ENCODE measurements around the gene SYK. TPM values are rescaled to one million over a fixed set of nuclear protein-coding genes. Genes with fewer than 3 reads are reported as not detected.

Gene SYK
- total RNA-seq, 1 experiment from 2014 or later: 9.0 TPM

DNA sequence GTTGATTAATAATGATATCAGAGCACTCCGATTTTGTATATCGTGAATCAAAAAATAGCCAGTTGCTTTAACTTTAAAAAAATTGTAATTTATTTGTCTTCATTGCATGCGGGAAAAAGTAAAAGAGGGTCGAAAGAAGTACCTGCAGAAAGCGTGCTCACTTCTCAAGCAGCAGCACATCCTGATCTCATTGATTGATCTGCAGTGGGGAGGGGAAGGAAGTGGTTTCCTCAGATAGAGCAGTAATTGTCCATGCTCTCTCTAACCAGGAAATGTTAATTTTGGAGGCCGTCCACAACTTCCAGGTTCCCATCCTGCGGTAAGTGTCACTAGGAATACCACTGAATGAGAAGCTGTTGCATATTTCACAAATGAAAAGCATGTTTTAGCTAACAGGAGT is 63.2 kb downstream of the SYK start (continued):
- TF ChIP-seq, protein P1, sequence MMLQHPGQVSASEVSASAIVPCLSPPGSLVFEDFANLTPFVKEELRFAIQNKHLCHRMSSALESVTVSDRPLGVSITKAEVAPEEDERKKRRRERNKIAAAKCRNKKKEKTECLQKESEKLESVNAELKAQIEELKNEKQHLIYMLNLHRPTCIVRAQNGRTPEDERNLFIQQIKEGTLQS (IDR thresholded peaks at IDR 0.05): no peak
- no peak for TF ChIP-seq CBX3 (IDR thresholded peaks at IDR 0.05; ENCODE audit: low read depth)
- TF ChIP-seq SP1 (IDR thresholded peaks at IDR 0.05; ENCODE audit: low read depth): no peak
- no peak for TF ChIP-seq ZFX (IDR thresholded peaks at IDR 0.05)

DNA sequence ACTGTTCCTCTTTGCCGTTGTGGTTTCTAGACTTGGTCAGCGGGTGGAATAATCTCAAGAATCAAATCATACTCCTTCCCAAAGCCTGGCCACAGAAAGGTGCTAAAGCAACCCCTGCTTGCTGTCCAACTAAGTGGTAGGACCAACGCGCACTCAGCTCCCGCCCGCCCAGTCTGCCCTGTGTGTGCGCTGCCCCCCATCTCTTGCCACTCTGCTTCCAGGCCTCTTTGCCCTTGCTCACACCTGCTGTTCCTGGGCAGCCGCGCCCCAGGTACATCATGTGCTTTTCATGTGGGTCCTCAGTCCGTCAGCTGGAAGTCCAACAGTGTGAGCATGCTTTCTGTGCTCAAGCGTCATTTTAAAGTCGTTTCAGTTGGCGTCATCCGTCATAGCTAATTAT is 65.5 kb downstream of the SYK start:
- Histone ChIP-seq H3K4me3 (replicated peaks in 1 of 2; ENCODE audit: low read depth in 1 of 2, low read length in 2 of 2) (no peak overlapping the region), H3K27ac (ENCODE audit: low read depth, low read length) (no peak overlapping the region), H3K9ac (ENCODE audit: low read length) (no peak overlapping the region), H3K9me3 (ENCODE audit: control insufficient read depth in 1 of 2, insufficient read depth in 1 of 2, low read depth in 1 of 2, low read length in 2 of 2) (no peaks in the 10 kb centered on the region), H3K4me1 (ENCODE audit: control insufficient read depth in 1 of 2, insufficient read depth in 2 of 2, low read length in 2 of 2) (no peaks in the 10 kb centered on the region), H3K36me3 (ENCODE audit: control insufficient read depth in 1 of 2, insufficient read depth in 2 of 2, low read length in 2 of 2) (no peaks in the 10 kb centered on the region), H3K9me2 (ENCODE audit: insufficient read depth) (no peaks in the 10 kb centered on the region), H2AFZ (ENCODE audit: low read depth, low read length, poor library complexity, severe bottlenecking) (no peak overlapping the region), H3K27me3 (ENCODE audit: insufficient read depth, low read length) (no peaks in the 10 kb centered on the region), H3K4me2 (ENCODE audit: low read length) (no peak overlapping the region), H4K20me1 (ENCODE audit: insufficient read depth) (no peaks in the 10 kb centered on the region), H3K79me2 (ENCODE audit: insufficient read depth, low read length) (no peaks in the 10 kb centered on the region)
- RAD21 ChIA-PET (ENCODE audit: low non-redundant PET in 1 of 2, low total read pairs in 2 of 2, uncharacterized antibody in 2 of 2, unreplicated experiment in 2 of 2): no interaction called here
- intact Hi-C loops (cut with micrococcal nuclease): no loop called here
- ATAC-seq (no peak), DNase-seq (ENCODE audit: low read depth, low spot score) (no peak)
- POLR2A ChIA-PET: no interaction called here
- CTCF ChIA-PET: no interaction called here
- BruUV-seq (replicated peaks): no TSS peak
- no peak for TF ChIP-seq EZH2 (IDR thresholded peaks at IDR 0.05)
- TF ChIP-seq EGR1 (IDR thresholded peaks at IDR 0.05; ENCODE audit: low read depth): no peak

DNA sequence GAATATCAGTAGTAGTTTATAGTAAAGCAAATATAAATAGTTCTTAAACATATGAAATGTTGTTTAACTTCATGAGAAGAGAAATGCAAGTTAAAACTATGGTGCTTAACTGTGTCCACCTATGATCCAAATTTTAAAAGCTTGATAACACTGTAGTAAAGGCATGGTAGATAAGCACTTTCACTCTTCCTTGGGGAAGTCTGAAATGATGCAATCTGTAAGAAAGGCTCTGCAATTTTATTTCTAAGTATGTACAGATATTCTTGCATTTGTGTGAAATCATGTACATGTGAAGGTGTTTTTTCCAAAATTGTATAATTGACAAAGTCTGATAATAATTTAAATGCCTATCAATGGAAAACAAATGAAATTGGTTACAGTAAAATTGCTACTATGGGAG is 66.9 kb downstream of the SYK start:
- no peak for DNase-seq (ENCODE audit: low read depth, low spot score)
- CTCF ChIA-PET: interaction anchor here (3.4 kb wide), 1 partner anchor 727 kb away, joined by 19 read pairs; no protein-coding TSS in a partner anchor
- intact Hi-C loops (cut with micrococcal nuclease): no loop called here
- H3K9me3 ChIP-seq (ENCODE audit: control insufficient read depth in 1 of 2, insufficient read depth in 1 of 2, low read depth in 1 of 2, low read length in 2 of 2): no peaks in the 10 kb centered on the region
- H3K27ac ChIP-seq (ENCODE audit: low read depth, low read length): no peak overlapping the region
- no peaks in the 10 kb centered on the region for H3K79me2 ChIP-seq (ENCODE audit: insufficient read depth, low read length)
- no peak overlapping the region for H2AFZ ChIP-seq (ENCODE audit: low read depth, low read length, poor library complexity, severe bottlenecking)
- H3K4me1 ChIP-seq (ENCODE audit: control insufficient read depth in 1 of 2, insufficient read depth in 2 of 2, low read length in 2 of 2): no peaks in the 10 kb centered on the region
- no peak overlapping the region for H3K4me2 ChIP-seq (ENCODE audit: low read length)
- ATAC-seq: no peak
- no peaks in the 10 kb centered on the region for H3K27me3 ChIP-seq (ENCODE audit: insufficient read depth, low read length)
- BruUV-seq (replicated peaks): no TSS peak
- no peaks in the 10 kb centered on the region for H4K20me1 ChIP-seq (ENCODE audit: insufficient read depth)
- no peak overlapping the region for H3K9ac ChIP-seq (ENCODE audit: low read length)
- RAD21 ChIA-PET (ENCODE audit: low non-redundant PET in 1 of 2, low total read pairs in 2 of 2, uncharacterized antibody in 2 of 2, unreplicated experiment in 2 of 2): no interaction called here
- no peak for TF ChIP-seq ZNF274 (IDR thresholded peaks at IDR 0.05; ENCODE audit: low read depth, low read length)
- no peak for TF ChIP-seq EGR1 (IDR thresholded peaks at IDR 0.05; ENCODE audit: low read depth)
- TF ChIP-seq SIN3A (IDR thresholded peaks at IDR 0.05; ENCODE audit: low read depth): no peak
- TF ChIP-seq RAD21 (IDR thresholded peaks at IDR 0.05; ENCODE audit: low read depth): no peak
- no peak for TF ChIP-seq CEBPB (IDR thresholded peaks at IDR 0.05; ENCODE audit: low read depth)
- no peak for TF ChIP-seq TCF7L2 (IDR thresholded peaks at IDR 0.05; ENCODE audit: borderline replicate concordance, extremely low read depth, insufficient read depth, insufficient read length)
- TF ChIP-seq ZFX (IDR thresholded peaks at IDR 0.05): no peak
- no peak for TF ChIP-seq SP1 (IDR thresholded peaks at IDR 0.05; ENCODE audit: low read depth)
- TF ChIP-seq POLR2A (IDR thresholded peaks at IDR 0.05; ENCODE audit: borderline replicate concordance, extremely low read depth, insufficient read depth, insufficient read length): no peak
- TF ChIP-seq, protein P2, sequence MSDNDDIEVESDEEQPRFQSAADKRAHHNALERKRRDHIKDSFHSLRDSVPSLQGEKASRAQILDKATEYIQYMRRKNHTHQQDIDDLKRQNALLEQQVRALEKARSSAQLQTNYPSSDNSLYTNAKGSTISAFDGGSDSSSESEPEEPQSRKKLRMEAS (IDR thresholded peaks at IDR 0.05): no peak
- TF ChIP-seq, protein P3, sequence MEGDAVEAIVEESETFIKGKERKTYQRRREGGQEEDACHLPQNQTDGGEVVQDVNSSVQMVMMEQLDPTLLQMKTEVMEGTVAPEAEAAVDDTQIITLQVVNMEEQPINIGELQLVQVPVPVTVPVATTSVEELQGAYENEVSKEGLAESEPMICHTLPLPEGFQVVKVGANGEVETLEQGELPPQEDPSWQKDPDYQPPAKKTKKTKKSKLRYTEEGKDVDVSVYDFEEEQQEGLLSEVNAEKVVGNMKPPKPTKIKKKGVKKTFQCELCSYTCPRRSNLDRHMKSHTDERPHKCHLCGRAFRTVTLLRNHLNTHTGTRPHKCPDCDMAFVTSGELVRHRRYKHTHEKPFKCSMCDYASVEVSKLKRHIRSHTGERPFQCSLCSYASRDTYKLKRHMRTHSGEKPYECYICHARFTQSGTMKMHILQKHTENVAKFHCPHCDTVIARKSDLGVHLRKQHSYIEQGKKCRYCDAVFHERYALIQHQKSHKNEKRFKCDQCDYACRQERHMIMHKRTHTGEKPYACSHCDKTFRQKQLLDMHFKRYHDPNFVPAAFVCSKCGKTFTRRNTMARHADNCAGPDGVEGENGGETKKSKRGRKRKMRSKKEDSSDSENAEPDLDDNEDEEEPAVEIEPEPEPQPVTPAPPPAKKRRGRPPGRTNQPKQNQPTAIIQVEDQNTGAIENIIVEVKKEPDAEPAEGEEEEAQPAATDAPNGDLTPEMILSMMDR (IDR thresholded peaks at IDR 0.05 in 2 of 3, conservative IDR thresholded peaks at IDR 0.05 in 1 of 3; ENCODE audit: borderline replicate concordance in 1 of 3, insufficient read depth in 1 of 3, low read depth in 2 of 3, low read length in 2 of 3): no peak
- TF ChIP-seq CBX3 (IDR thresholded peaks at IDR 0.05; ENCODE audit: low read depth): no peak
- TF ChIP-seq ELF1 (IDR thresholded peaks at IDR 0.05; ENCODE audit: borderline replicate concordance, low read depth): no peak
- no peak for TF ChIP-seq YY1 (IDR thresholded peaks at IDR 0.05; ENCODE audit: extremely low read depth, insufficient replicate concordance, low read depth, low read length)
- no peak for TF ChIP-seq JUND (IDR thresholded peaks at IDR 0.05)
- TF ChIP-seq SRF (IDR thresholded peaks at IDR 0.05; ENCODE audit: low read depth): no peak
- no peak for TF ChIP-seq EZH2 (IDR thresholded peaks at IDR 0.05)
- POLR2A ChIA-PET: no interaction called here
- H3K4me3 ChIP-seq (replicated peaks in 1 of 2; ENCODE audit: low read depth in 1 of 2, low read length in 2 of 2): no peak overlapping the region
- H3K36me3 ChIP-seq (ENCODE audit: control insufficient read depth in 1 of 2, insufficient read depth in 2 of 2, low read length in 2 of 2): no peaks in the 10 kb centered on the region
- no peaks in the 10 kb centered on the region for H3K9me2 ChIP-seq (ENCODE audit: insufficient read depth)

All from HCT116 (cell line).